Lung (tissue), 12 donors: Measurements from ENCODE around the gene APOOL. TPM values are rescaled to one million over a fixed set of nuclear protein-coding genes. Genes with fewer than 3 reads are reported as not detected.

Source experiments
- ATAC-seq: fragments of 200-7000 bp; cut with Tn5 transposase; one replicate; pipeline ENCODE4 v1.9.1; 2020; ENCODE audit warnings: moderate number of reproducible peaks; ENCODE audit not compliant: insufficient read depth, low FRiP score
- DNase-seq, 3 donors: peaks; one replicate each; pipeline ENCODE4 v3.0.0-alpha.2; 2013 to 2017
- H3K27ac ChIP-seq, 2 donors: one replicate each; pipeline ENCODE4 v1.5.1; 2013; ENCODE audit warnings: mild to moderate bottlenecking in 2 of 2, moderate library complexity in 2 of 2, control low read depth in 1 of 2, inconsistent platforms in 1 of 2, low read depth in 1 of 2, low read length in 1 of 2
- H3K27me3 ChIP-seq, 3 donors: one replicate each; pipeline ENCODE4 v1.5.1; 2013; ENCODE audit warnings: low read length in 2 of 3; ENCODE audit not compliant: control insufficient read depth in 3 of 3, insufficient read depth in 3 of 3
- H3K36me3 ChIP-seq, 4 donors: one replicate each; pipeline ENCODE4 v1.5.1; 2013; ENCODE audit warnings: low read length in 4 of 4, mild to moderate bottlenecking in 1 of 4, moderate library complexity in 1 of 4; ENCODE audit not compliant: control insufficient read depth in 4 of 4, insufficient read depth in 4 of 4
- H3K4me1 ChIP-seq, 5 donors: one replicate each; pipeline ENCODE4 v1.5.1; 2013; ENCODE audit warnings: low read length in 5 of 5, mild to moderate bottlenecking in 2 of 5, moderate library complexity in 1 of 5; ENCODE audit not compliant: control insufficient read depth in 5 of 5, insufficient read depth in 5 of 5
- H3K4me3 ChIP-seq: one replicate; pipeline ENCODE4 v1.5.1; 2013; ENCODE audit warnings: mild to moderate bottlenecking, control low read depth, moderate library complexity
- H3K9ac ChIP-seq, 2 donors: one replicate each; pipeline ENCODE4 v1.5.1; 2013; ENCODE audit warnings: low read length in 2 of 2, control low read depth in 1 of 2; ENCODE audit not compliant: insufficient read depth in 1 of 2
- H3K9me3 ChIP-seq, 4 donors: one replicate each; pipeline ENCODE4 v1.5.1; 2013; ENCODE audit warnings: low read length in 3 of 4, mild to moderate bottlenecking in 1 of 4, moderate library complexity in 1 of 4; ENCODE audit not compliant: control insufficient read depth in 4 of 4, insufficient read depth in 3 of 4
- CTCF ChIP-seq: IDR thresholded peaks from 2 replicates; pipeline ENCODE4 v1.5.1; 2012; ENCODE audit warnings: mild to moderate bottlenecking; ENCODE audit errors: control extremely low read depth, extremely low read depth
- WGBS, 2 donors: extraction: QIAGEN DNeasy Blood & Tissue Kit; methylation state at CpG; one replicate each; pipeline ENCODE4 v1.1.7; 2013; 5-methylcytosine and 5-hydroxymethylcytosine counted together
- polyA plus RNA-seq, 2 donors: library from polyadenylated mRNA; stranded (reverse); fragments of 200-250 nt; gene quantifications; one replicate each; pipeline ENCODE4 v1.2.1, GENCODE V29; 2013
- total RNA-seq, 2 donors: library from RNA; depleted of rRNA in 1 of 2; stranded (reverse); fragments of >200 nt in 1 of 2; gene quantifications; one replicate each; pipeline ENCODE4 v1.2.1, GENCODE V29; 2014 to 2021
- donor health status: control.
- donor health status: control.
- donor health status: Bipolar disorder and iron deficiency.
- donor health status: healthy.
- donor health status: DM: yes; HTN: yes; CAD: no.

Gene APOOL
- total and polyA plus RNA-seq, 4 donors = 4.5 to 21.6 (median 11.4) TPM

GRCh38 chrX:85107407-85107806 lies 103.7 kb downstream of the APOOL start:
- Histone ChIP-seq H3K4me1 (no peaks in the 10 kb centered on the region), H3K27ac (no peak overlapping the region), H3K9me3 (peaks cover 0 to 2% (median 0%) of the 10 kb centered on the region in 4 donors), H3K4me3 (no peak overlapping the region), H3K27me3 (peaks cover 0 to 11% (median 0%) of the 10 kb centered on the region in 3 donors), H3K36me3 (no peaks in the 10 kb centered on the region), H3K9ac (no peak overlapping the region)
- DNase-seq (no peak), ATAC-seq (no peak)
- 82 to 94% methylated on average over 4 of the region's 4 CpGs for WGBS, 2 donors
- TF ChIP-seq CTCF = no peak

- Histone ChIP-seq H3K27ac (no peak overlapping the region), H3K9me3 (peaks cover 0 to 2% (median 0%) of the 10 kb centered on the region in 4 donors), H3K4me1 (no peaks in the 10 kb centered on the region), H3K27me3 (peaks cover 0 to 8% (median 0%) of the 10 kb centered on the region in 3 donors), H3K4me3 (peak overlapping the region; percentile 13), H3K36me3 (no peaks in the 10 kb centered on the region), H3K9ac (no peak overlapping the region)
- 85 to 100% methylated on average over 1 to 2 of the region's 2 CpGs for WGBS, 2 donors
- no peak for DNase-seq
- no peak for TF ChIP-seq CTCF
- ATAC-seq = no peak
Measured at GRCh38 chrX:85108165-85108564, 104.5 kb downstream of the APOOL start.

- no peak for TF ChIP-seq CTCF
- Histone ChIP-seq H3K27ac (no peak overlapping the region), H3K36me3 (no peaks in the 10 kb centered on the region), H3K9ac (no peak overlapping the region), H3K9me3 (peaks cover 0 to 2% (median 0%) of the 10 kb centered on the region in 4 donors), H3K4me1 (no peaks in the 10 kb centered on the region), H3K4me3 (no peak overlapping the region), H3K27me3 (peaks cover 0 to 6% (median 0%) of the 10 kb centered on the region in 3 donors)
- WGBS, 2 donors = 50 to 65% methylated on average over 8 of the region's 8 CpGs
- ATAC-seq = no peak
- DNase-seq = no peak
Measured at GRCh38 chrX:85109235-85109634, 105.6 kb downstream of the APOOL start.

GRCh38 chrX:85111347-85111746 lies 107.7 kb downstream of the APOOL start:
- TF ChIP-seq CTCF = peak; percentile 21
- Histone ChIP-seq H3K4me1 (no peaks in the 10 kb centered on the region), H3K27ac (no peak overlapping the region), H3K9me3 (peaks cover 0 to 2% (median 0%) of the 10 kb centered on the region in 4 donors), H3K27me3 (peaks cover 0 to 4% (median 0%) of the 10 kb centered on the region in 3 donors), H3K36me3 (no peaks in the 10 kb centered on the region), H3K4me3 (no peak overlapping the region), H3K9ac (no peak overlapping the region)
- ATAC-seq = no peak
- DNase-seq = peak in 2 of 3 donors; percentile 10 to 28
- WGBS, 2 donors = 18 to 39% methylated on average over 2 of the region's 2 CpGs
